H1 (cell line): Measurements from ENCODE around the gene FGF3. TPM values are rescaled to one million over a fixed set of nuclear protein-coding genes. Genes with fewer than 3 reads are reported as not detected.

ENCODE experiments used
- CTCF ChIA-PET: fragments of 300-600 bp; sonication (Branson Sonifier 250); formaldehyde crosslinking; loops from one replicate; lab custom pipeline; 2021; ENCODE audit not compliant: partially characterized antibody; lab: Charles Lee
- POLR2A ChIA-PET: fragments of 300-600 bp; sonication (Branson Sonifier 250); formaldehyde crosslinking; loops from one replicate; lab custom pipeline; 2021; ENCODE audit warnings: inconsistent platforms; ENCODE audit not compliant: partially characterized antibody; lab: Charles Lee
- DNase-seq, 2 experiments: peaks; one replicate each; pipeline versions ENCODE4 v3.0.0 to v3.0.0-alpha.2; 2010 to 2022; ENCODE audit warnings: low spot score in 2 of 2, low read depth in 1 of 2, mixed read lengths in 1 of 2
- FAIRE-seq: peaks from 2 replicates; lab custom pipeline; 2011; peaks lifted over from hg19 to GRCh38; lab: Jason Lieb, UNC
- H2AFZ ChIP-seq: 2 replicates; pipeline ENCODE4 v1.8.1; 2012; ENCODE audit warnings: low read length, inconsistent platforms
- H2AK5ac ChIP-seq: 2 replicates; pipeline ENCODE4 v1.6.1; 2013; ENCODE audit warnings: low read depth, low read length
- H2BK120ac ChIP-seq: replicated peaks from 2 replicates; pipeline ENCODE3; 2013; ENCODE audit warnings: low read depth, low read length, inconsistent platforms
- H2BK12ac ChIP-seq: 2 replicates; pipeline ENCODE4 v1.6.1; 2013; ENCODE audit warnings: low read depth, low read length
- H2BK15ac ChIP-seq: 2 replicates; pipeline ENCODE4 v1.6.1; 2013; ENCODE audit warnings: low read length
- H2BK20ac ChIP-seq: 2 replicates; pipeline ENCODE4 v1.6.1; 2013; ENCODE audit warnings: low read length
- H2BK5ac ChIP-seq: 2 replicates; pipeline ENCODE4 v1.6.1; 2013; ENCODE audit warnings: low read depth, low read length
- H3K14ac ChIP-seq: 2 replicates; pipeline ENCODE4 v1.6.1; 2013; ENCODE audit warnings: inconsistent platforms; ENCODE audit not compliant: insufficient read length
- H3K18ac ChIP-seq: 2 replicates; pipeline ENCODE4 v1.6.1; 2013; ENCODE audit warnings: low read length; ENCODE audit errors: extremely low read depth
- H3K23ac ChIP-seq: 2 replicates; pipeline ENCODE4 v1.6.1; 2013; ENCODE audit warnings: inconsistent platforms; ENCODE audit not compliant: insufficient read length
- H3K23me2 ChIP-seq: 2 replicates; pipeline ENCODE4 v1.6.1; 2013; ENCODE audit warnings: low read depth, low read length
- H3K27ac ChIP-seq: 2 replicates; pipeline ENCODE4 v1.6.1; 2011; ENCODE audit warnings: low read depth, low read length, inconsistent platforms
- H3K27me3 ChIP-seq, 4 experiments: replicated peaks in 1 of 4; 1 replicate in 1 of 4; 2 replicates in 3 of 4; pipeline versions ENCODE4 v1.6.1 to v1.8.1; 2011 to 2013; ENCODE audit warnings: low read length in 3 of 4, mild to moderate bottlenecking in 3 of 4, inconsistent platforms in 2 of 4, mixed read lengths in 2 of 4, moderate library complexity in 1 of 4; ENCODE audit not compliant: control insufficient read depth in 3 of 4, insufficient read depth in 3 of 4; ENCODE audit errors: extremely low read depth in 1 of 4
- H3K36me3 ChIP-seq, 4 experiments: 2 replicates each; pipeline versions ENCODE4 v1.6.1 to v1.8.1; 2011 to 2013; ENCODE audit warnings: mild to moderate bottlenecking in 4 of 4, low read length in 3 of 4, moderate library complexity in 2 of 4, control low read depth in 1 of 4, inconsistent platforms in 1 of 4; ENCODE audit not compliant: insufficient read depth in 4 of 4, control insufficient read depth in 2 of 4
- H3K4ac ChIP-seq: replicated peaks from 2 replicates; pipeline ENCODE3; 2013; ENCODE audit warnings: low read length, low read depth, mixed read lengths, inconsistent platforms; ENCODE audit not compliant: insufficient read length
- H3K4me1 ChIP-seq, 4 experiments: replicated peaks in 1 of 4; 1 replicate in 1 of 4; 2 replicates in 3 of 4; pipeline versions ENCODE4 v1.6.1 to v1.8.1; 2011 to 2013; ENCODE audit warnings: low read length in 3 of 4, inconsistent platforms in 2 of 4, mixed read lengths in 1 of 4; ENCODE audit not compliant: insufficient read depth in 4 of 4, control insufficient read depth in 3 of 4
- H3K4me2 ChIP-seq, 2 experiments: 2 replicates each; pipeline versions ENCODE4 v1.6.1 to v1.8.1; 2011 to 2013; ENCODE audit warnings: low read depth in 2 of 2, low read length in 2 of 2, control low read depth in 1 of 2, inconsistent platforms in 1 of 2, mild to moderate bottlenecking in 1 of 2; ENCODE audit not compliant: insufficient read depth in 1 of 2
- H3K4me3 ChIP-seq, 4 experiments: fragments of 200-600, 300-600 bp in 1 of 4; sonication (generic), shearing (Covaris generic), sonication (Bioruptor Twin) in 1 of 4; 2 replicates each; pipeline versions ENCODE4 v1.5.1 to v1.8.1; 2011 to 2016; ENCODE audit warnings: low read length in 4 of 4, low read depth in 3 of 4, control low read depth in 2 of 4, inconsistent platforms in 2 of 4, mild to moderate bottlenecking in 2 of 4, mixed read lengths in 1 of 4, moderate library complexity in 1 of 4; ENCODE audit not compliant: insufficient read depth in 2 of 4; ENCODE audit errors: extremely low read depth in 1 of 4
- H3K56ac ChIP-seq: replicated peaks from 2 replicates; pipeline ENCODE3; 2013; ENCODE audit warnings: low read depth, mild to moderate bottlenecking, mixed read lengths, low read length, inconsistent platforms; ENCODE audit not compliant: insufficient read length
- H3K79me1 ChIP-seq: 2 replicates; pipeline ENCODE4 v1.6.1; 2013; ENCODE audit warnings: low read depth, low read length, control low read depth
- H3K79me2 ChIP-seq, 2 experiments: 2 replicates each; pipeline versions ENCODE4 v1.6.1 to v1.8.1; 2012 to 2013; ENCODE audit warnings: low read length in 2 of 2, mild to moderate bottlenecking in 2 of 2, inconsistent platforms in 1 of 2; ENCODE audit not compliant: insufficient read depth in 2 of 2, control insufficient read depth in 1 of 2
- H3K9ac ChIP-seq, 4 experiments: replicated peaks in 1 of 4; 1 replicate in 1 of 4; 2 replicates in 3 of 4; pipeline versions ENCODE4 v1.6.1 to v1.8.1; 2011 to 2013; ENCODE audit warnings: low read depth in 3 of 4, low read length in 3 of 4, control low read depth in 2 of 4, mild to moderate bottlenecking in 2 of 4, moderate library complexity in 2 of 4, inconsistent platforms in 1 of 4; ENCODE audit errors: extremely low read depth in 1 of 4
- H3K9me3 ChIP-seq, 2 experiments: 2 replicates each; pipeline versions ENCODE4 v1.6.1 to v1.8.1; 2012 to 2013; ENCODE audit warnings: mild to moderate bottlenecking in 2 of 2, moderate library complexity in 2 of 2, control low read depth in 1 of 2, inconsistent platforms in 1 of 2, low read depth in 1 of 2, low read length in 1 of 2, mixed read lengths in 1 of 2; ENCODE audit not compliant: insufficient read depth in 2 of 2
- H4K20me1 ChIP-seq, 2 experiments: replicated peaks in 1 of 2; 2 replicates each; pipeline versions ENCODE3 to v1.8.1; 2011 to 2013; ENCODE audit warnings: inconsistent platforms in 2 of 2, low read length in 2 of 2, mild to moderate bottlenecking in 1 of 2; ENCODE audit not compliant: insufficient read depth in 2 of 2, control insufficient read depth in 1 of 2
- H4K5ac ChIP-seq: 2 replicates; pipeline ENCODE4 v1.6.1; 2013; ENCODE audit warnings: low read length, low read depth, mixed read lengths, inconsistent platforms; ENCODE audit not compliant: insufficient read length
- H4K8ac ChIP-seq: 2 replicates; pipeline ENCODE4 v1.8.0; 2013; ENCODE audit warnings: mild to moderate bottlenecking, moderate library complexity, low read length, inconsistent platforms; ENCODE audit not compliant: insufficient read depth; ENCODE audit errors: extremely low read depth
- H4K91ac ChIP-seq: replicated peaks from 2 replicates; pipeline ENCODE3; 2013; ENCODE audit warnings: low read length, mixed read lengths, inconsistent platforms; ENCODE audit not compliant: insufficient read length
- RAD21 ChIP-seq, 2 experiments: IDR thresholded peaks in 1 of 2; conservative IDR thresholded peaks in 1 of 2; 2 replicates each; pipeline ENCODE4 v1.6.1; 2011; ENCODE audit warnings: low read depth in 2 of 2, low read length in 2 of 2, improper control_type of control experiment in 1 of 2, inconsistent platforms in 1 of 2, mild to moderate bottlenecking in 1 of 2, moderate library complexity in 1 of 2
- WGBS, 2 experiments: shearing (Covaris generic) in 1 of 2; methylation state at CpG; one replicate each; pipeline versions ENCODE4 v1.1.6 to v1.1.7; 2013 to 2015; ENCODE audit warnings: low lambda C conversion rate in 2 of 2, mixed read lengths in 2 of 2, inconsistent platforms in 1 of 2, low coverage in 1 of 2, missing lambda C conversion rate in 1 of 2; ENCODE audit not compliant: insufficient replicate concordance in 2 of 2, insufficient coverage in 1 of 2, insufficient read length in 1 of 2; ENCODE audit errors: extremely low coverage in 1 of 2, missing lambda C conversion rate in 1 of 2; 5-methylcytosine and 5-hydroxymethylcytosine counted together
- polyA plus RNA-seq, 7 experiments: library from polyadenylated mRNA; depleted of rRNA in 3 of 7; stranded (reverse) in 5 of 7; unstranded in 2 of 7; fragments of >200 nt in 5 of 7; fragments of 200-250 nt in 2 of 7; gene quantifications; 1 replicate in 5 of 7; 2 replicates in 1 of 7; 4 replicates in 1 of 7; pipeline versions ENCODE4 v1.2.1 to v1.2.3, GENCODE V29; 2011 to 2013; ENCODE audit warnings: missing spikeins in 2 of 7, mixed read lengths in 2 of 7
- total RNA-seq: library from RNA; stranded (reverse); fragmentation: NEBNext Ultra II Directional; extraction: Animal tissue kit (Norgen Biotek cat#: 25700); gene quantifications from 2 replicates; pipeline ENCODE4 v1.2.1, GENCODE V29; 2021
- TF ChIP-seq, protein P1 (sequence below), 3 experiments: IDR thresholded peaks; 1 replicate in 2 of 3; 2 replicates in 1 of 3; pipeline versions ENCODE4 v1.5.1 to v1.6.1; 2011; ENCODE audit warnings: low read length in 3 of 3, mild to moderate bottlenecking in 3 of 3, inconsistent platforms in 2 of 3, low read depth in 1 of 3, moderate library complexity in 1 of 3; ENCODE audit not compliant: insufficient read depth in 1 of 3; ENCODE audit errors: control extremely low read depth in 1 of 3

FGF3 gene
- total and polyA plus RNA-seq, 2 of the 8 experiments (the other 6 are each of a cell fraction or from before 2014, with no cell fraction given): not detected

DNA sequence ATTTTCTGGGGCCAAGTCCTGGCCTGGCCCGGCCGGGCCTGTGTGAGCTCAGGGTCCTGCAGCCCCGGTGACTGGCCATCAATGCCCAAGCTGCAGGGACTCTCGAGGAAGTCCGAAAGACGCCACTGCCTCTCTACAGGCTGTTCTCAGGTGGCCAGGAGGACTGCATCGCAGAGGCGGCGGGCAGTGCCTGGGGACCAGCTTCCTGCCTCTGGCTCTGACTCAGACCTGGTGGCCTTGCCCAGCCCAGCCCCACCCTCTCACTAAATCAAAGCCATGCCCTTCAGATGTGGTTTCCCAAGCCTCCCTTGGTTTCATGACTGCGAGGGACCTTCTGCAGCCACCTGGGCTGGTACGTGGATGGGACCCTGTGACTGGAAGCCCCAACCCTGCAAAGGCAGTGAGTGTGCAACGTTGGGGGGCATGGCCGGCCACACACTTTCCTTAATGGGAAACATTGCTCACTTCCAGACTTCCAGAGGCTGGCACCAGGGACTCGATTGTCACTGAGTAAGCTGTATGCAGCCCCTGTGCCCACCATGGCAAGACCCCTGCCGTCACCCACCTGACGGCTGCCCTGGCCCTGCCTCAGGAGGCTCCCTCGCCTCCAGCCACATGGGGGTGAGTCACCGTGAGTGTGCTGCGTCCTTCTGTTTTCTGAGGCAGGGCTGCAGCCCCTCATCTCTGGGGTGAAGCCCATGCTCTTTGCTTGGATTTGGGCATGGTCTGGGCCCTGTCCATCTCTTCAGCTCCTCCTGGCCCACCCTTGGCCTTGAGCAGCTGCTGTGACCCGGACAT is 6.0 kb upstream of the FGF3 start:
- Histone ChIP-seq H4K20me1 (no peaks in the 10 kb centered on the region), H3K27ac (no peak overlapping the region), H2BK120ac (no peak overlapping the region), H2BK5ac (no peak overlapping the region), H3K56ac (no peak overlapping the region), H3K14ac (no peak overlapping the region), H3K4me1 (peaks cover 0 to 6% (median 0%) of the 10 kb centered on the region in 4 experiments; a peak in 4 of 7 replicates), H2AK5ac (no peak overlapping the region), H3K4me2 (no peak overlapping the region), H2AFZ (no peak overlapping the region), H4K8ac (no peak overlapping the region), H4K5ac (no peak overlapping the region), H3K23ac (no peak overlapping the region), H3K79me2 (no peaks in the 10 kb centered on the region), H4K91ac (no peak overlapping the region), H3K27me3 (peaks cover 8 to 29% (median 20%) of the 10 kb centered on the region in 4 experiments), H2BK12ac (0 out of 2 replicates have a peak overlapping the region, but pooled peaks have one; percentile 9), H3K23me2 (no peaks in the 10 kb centered on the region), H3K79me1 (no peaks in the 10 kb centered on the region), H3K9me3 (no peaks in the 10 kb centered on the region), H3K9ac (no peak overlapping the region), H3K36me3 (no peaks in the 10 kb centered on the region), H2BK20ac (no peak overlapping the region), H3K4ac (no peak overlapping the region), H2BK15ac (no peak overlapping the region), H3K18ac (peak overlapping the region; percentile 48; the same call in 1 of the 2 replicates), H3K4me3 (no peak overlapping the region)
- no peak for DNase-seq
- CTCF ChIA-PET: interaction anchor here (0.8 to 1.4 kb wide), 2 partner anchors 17 to 55 kb away, joined by 3 read pairs; no protein-coding TSS in a partner anchor
- 93% methylated on average over 20 of the region's 20 CpGs; no CpG with 5 or more reads in 1 of the 2 experiments for WGBS, 2 experiments
- POLR2A ChIA-PET: interaction anchor here (1.2 kb wide), 1 partner anchor 10 kb away, joined by 4 read pairs; no protein-coding TSS in a partner anchor
- TF ChIP-seq, protein P1, sequence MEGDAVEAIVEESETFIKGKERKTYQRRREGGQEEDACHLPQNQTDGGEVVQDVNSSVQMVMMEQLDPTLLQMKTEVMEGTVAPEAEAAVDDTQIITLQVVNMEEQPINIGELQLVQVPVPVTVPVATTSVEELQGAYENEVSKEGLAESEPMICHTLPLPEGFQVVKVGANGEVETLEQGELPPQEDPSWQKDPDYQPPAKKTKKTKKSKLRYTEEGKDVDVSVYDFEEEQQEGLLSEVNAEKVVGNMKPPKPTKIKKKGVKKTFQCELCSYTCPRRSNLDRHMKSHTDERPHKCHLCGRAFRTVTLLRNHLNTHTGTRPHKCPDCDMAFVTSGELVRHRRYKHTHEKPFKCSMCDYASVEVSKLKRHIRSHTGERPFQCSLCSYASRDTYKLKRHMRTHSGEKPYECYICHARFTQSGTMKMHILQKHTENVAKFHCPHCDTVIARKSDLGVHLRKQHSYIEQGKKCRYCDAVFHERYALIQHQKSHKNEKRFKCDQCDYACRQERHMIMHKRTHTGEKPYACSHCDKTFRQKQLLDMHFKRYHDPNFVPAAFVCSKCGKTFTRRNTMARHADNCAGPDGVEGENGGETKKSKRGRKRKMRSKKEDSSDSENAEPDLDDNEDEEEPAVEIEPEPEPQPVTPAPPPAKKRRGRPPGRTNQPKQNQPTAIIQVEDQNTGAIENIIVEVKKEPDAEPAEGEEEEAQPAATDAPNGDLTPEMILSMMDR (IDR thresholded peaks at IDR 0.05; ENCODE audit: control extremely low read depth in 1 of 3, insufficient read depth in 1 of 3, low read depth in 1 of 3, low read length in 3 of 3): no peak
- no peak for TF ChIP-seq RAD21 (IDR thresholded peaks at IDR 0.05 in 1 of 2, conservative IDR thresholded peaks at IDR 0.05 in 1 of 2; ENCODE audit: low read depth in 2 of 2, low read length in 2 of 2)
- FAIRE-seq: no peak
